ENCODE data around the gene JHY.

The JHY gene

DNA sequence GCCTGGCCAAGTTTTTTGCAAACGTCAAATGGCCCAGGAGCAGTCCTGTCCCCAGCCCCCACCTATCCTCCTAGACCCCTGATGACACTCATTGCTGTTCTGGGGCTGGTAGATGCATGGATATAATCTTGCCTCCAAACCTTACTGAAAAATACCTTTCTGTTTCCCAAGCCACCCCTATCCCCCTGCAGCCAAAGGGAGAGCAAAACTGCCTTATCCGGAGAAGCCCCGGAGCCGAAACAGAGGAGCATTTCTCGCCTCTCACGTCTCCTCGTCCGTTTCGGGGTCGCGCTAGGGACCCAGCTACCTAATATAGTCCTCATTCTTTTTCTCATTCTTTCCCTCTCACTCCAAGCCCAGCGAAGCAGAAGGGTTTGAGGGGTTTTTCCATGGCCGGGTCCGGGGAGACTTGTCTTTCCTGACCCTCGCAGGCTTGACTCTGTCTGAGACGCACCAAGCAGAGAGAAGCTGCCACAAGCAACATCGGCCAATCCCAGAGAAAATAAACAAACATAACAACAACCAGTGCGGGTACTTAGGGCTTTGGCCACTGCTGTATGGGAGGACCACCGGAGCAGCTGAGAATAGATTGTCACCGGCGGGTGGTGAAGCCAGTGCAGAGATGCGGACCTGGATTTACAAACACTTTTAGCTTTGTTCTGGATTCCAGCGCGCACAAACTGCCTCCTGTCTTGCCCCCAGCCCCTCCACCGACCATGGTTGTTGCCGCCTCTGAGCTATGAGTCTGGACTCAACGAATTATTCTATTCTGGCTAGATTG, 97.4 kb downstream of the JHY start:
- Histone ChIP-seq H3K4me3 (replicated peaks; ENCODE audit: insufficient read depth, low read length) (no peak overlapping the region), H3K27me3 (ENCODE audit: insufficient read depth, poor library complexity, severe bottlenecking) (peaks cover 78% of the 10 kb centered on the region), H3K27ac (replicated peaks) (no peak overlapping the region)
- TF ChIP-seq SPI1 (IDR thresholded peaks at IDR 0.05; ENCODE audit: borderline replicate concordance, low read depth) (no peak), GABPA (IDR thresholded peaks at IDR 0.05; ENCODE audit: low read depth) (no peak), CTCF (IDR thresholded peaks at IDR 0.05; ENCODE audit: insufficient read depth, low read length) (no peak), POLR2AphosphoS5 (IDR thresholded peaks at IDR 0.05; ENCODE audit: low read depth) (no peak)
- TF ChIP-seq, protein P1, sequence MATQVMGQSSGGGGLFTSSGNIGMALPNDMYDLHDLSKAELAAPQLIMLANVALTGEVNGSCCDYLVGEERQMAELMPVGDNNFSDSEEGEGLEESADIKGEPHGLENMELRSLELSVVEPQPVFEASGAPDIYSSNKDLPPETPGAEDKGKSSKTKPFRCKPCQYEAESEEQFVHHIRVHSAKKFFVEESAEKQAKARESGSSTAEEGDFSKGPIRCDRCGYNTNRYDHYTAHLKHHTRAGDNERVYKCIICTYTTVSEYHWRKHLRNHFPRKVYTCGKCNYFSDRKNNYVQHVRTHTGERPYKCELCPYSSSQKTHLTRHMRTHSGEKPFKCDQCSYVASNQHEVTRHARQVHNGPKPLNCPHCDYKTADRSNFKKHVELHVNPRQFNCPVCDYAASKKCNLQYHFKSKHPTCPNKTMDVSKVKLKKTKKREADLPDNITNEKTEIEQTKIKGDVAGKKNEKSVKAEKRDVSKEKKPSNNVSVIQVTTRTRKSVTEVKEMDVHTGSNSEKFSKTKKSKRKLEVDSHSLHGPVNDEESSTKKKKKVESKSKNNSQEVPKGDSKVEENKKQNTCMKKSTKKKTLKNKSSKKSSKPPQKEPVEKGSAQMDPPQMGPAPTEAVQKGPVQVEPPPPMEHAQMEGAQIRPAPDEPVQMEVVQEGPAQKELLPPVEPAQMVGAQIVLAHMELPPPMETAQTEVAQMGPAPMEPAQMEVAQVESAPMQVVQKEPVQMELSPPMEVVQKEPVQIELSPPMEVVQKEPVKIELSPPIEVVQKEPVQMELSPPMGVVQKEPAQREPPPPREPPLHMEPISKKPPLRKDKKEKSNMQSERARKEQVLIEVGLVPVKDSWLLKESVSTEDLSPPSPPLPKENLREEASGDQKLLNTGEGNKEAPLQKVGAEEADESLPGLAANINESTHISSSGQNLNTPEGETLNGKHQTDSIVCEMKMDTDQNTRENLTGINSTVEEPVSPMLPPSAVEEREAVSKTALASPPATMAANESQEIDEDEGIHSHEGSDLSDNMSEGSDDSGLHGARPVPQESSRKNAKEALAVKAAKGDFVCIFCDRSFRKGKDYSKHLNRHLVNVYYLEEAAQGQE (IDR thresholded peaks at IDR 0.05; ENCODE audit: insufficient replicate concordance, low read depth): no peak
- no peak for DNase-seq (ENCODE audit: low read depth in 1 of 2, low spot score in 1 of 2)

GRCh38 chr11:122981388-122982264, 99.1 kb downstream of the JHY start, which contains the start of gene BSX:
BSX (minus strand) TSS chr11:122981834; CDS start chr11:122981671, 163 bp downstream.
- peak; percentile 5 to 7 for DNase-seq (ENCODE audit: low read depth in 1 of 2, low spot score in 1 of 2)
- TF ChIP-seq, protein P1 (IDR thresholded peaks at IDR 0.05; ENCODE audit: insufficient replicate concordance, low read depth): peak; percentile 95
- no peak for TF ChIP-seq GABPA (IDR thresholded peaks at IDR 0.05; ENCODE audit: low read depth)
- H3K4me3 ChIP-seq (replicated peaks; ENCODE audit: insufficient read depth, low read length): no peak within 1 kb of the TSS
- H3K27ac ChIP-seq (replicated peaks): no peak within 1 kb of the TSS
- H3K27me3 ChIP-seq (ENCODE audit: insufficient read depth, poor library complexity, severe bottlenecking): peaks cover 75% of the 10 kb centered on the region

- DNase-seq (ENCODE audit: low read depth in 1 of 2, low spot score in 1 of 2): no peak
Measured at GRCh38 chr11:122983438-122984185, 101.1 kb downstream of the JHY start.

More at GRCh38 chr11:122983438-122984185, 101.1 kb downstream of the JHY start:
- H3K27me3 ChIP-seq (ENCODE audit: insufficient read depth, poor library complexity, severe bottlenecking): peaks cover 57% of the 10 kb centered on the region
- no peak for TF ChIP-seq CTCF (IDR thresholded peaks at IDR 0.05; ENCODE audit: insufficient read depth, low read length)
- no peak for TF ChIP-seq GABPA (IDR thresholded peaks at IDR 0.05; ENCODE audit: low read depth)
- TF ChIP-seq, protein P1 (IDR thresholded peaks at IDR 0.05; ENCODE audit: insufficient replicate concordance, low read depth): no peak
- no peak for TF ChIP-seq POLR2AphosphoS5 (IDR thresholded peaks at IDR 0.05; ENCODE audit: low read depth)
- TF ChIP-seq SPI1 (IDR thresholded peaks at IDR 0.05; ENCODE audit: borderline replicate concordance, low read depth): no peak
- no peak overlapping the region for H3K27ac ChIP-seq (replicated peaks)
- no peak overlapping the region for H3K4me3 ChIP-seq (replicated peaks; ENCODE audit: insufficient read depth, low read length)

Measured in HL-60 (cell line).